GM18498 (cell line): ENCODE results near the gene HAND1.
A peak's percentile ranks its signal among the peaks of the same experiment; 100 is the strongest.

ENCODE experiments used
- ATAC-seq: cut with Tn5 transposase; IDR thresholded peaks from one replicate; pipeline ENCODE4 v1.9.1; 2021; ENCODE audit warnings: mild to moderate bottlenecking, moderate library complexity; ENCODE audit not compliant: unreplicated experiment

Gene HAND1

GRCh38 chr5:154461531-154461930, 16.5 kb downstream of the HAND1 start:
- no peak for ATAC-seq

GRCh38 chr5:154460172-154460571, 17.9 kb downstream of the HAND1 start:
- no peak for ATAC-seq

- no peak for ATAC-seq
These were observed 19.0 kb downstream of the HAND1 start for GRCh38 chr5:154459015-154459414.

GRCh38 chr5:154456540-154456939, 21.5 kb downstream of the HAND1 start:
- ATAC-seq = no peak

GRCh38 chr5:154455585-154455984, 22.4 kb downstream of the HAND1 start:
- ATAC-seq = no peak

- ATAC-seq = no peak
These were observed 26.1 kb downstream of the HAND1 start for GRCh38 chr5:154451957-154452356.

GRCh38 chr5:154449786-154450185, 28.2 kb downstream of the HAND1 start:
- no peak for ATAC-seq

GRCh38 chr5:154447089-154447725, 30.8 kb downstream of the HAND1 start:
- no peak for ATAC-seq

GRCh38 chr5:154446195-154447088, 31.6 kb downstream of the HAND1 start:
- ATAC-seq = peak; percentile 18

- ATAC-seq = peak; percentile 96
These were observed 32.4 kb downstream of the HAND1 start, which contains the start of gene SAP30L for GRCh38 chr5:154445422-154446194. TSS of gene SAP30L (plus strand) at chr5:154445997. CDS start at chr5:154446605, 608 bp downstream.

GRCh38 chr5:154444556-154445421, 33.2 kb downstream of the HAND1 start:
- peak; percentile 11 for ATAC-seq

- ATAC-seq = no peak
These were observed 35.2 kb downstream of the HAND1 start for GRCh38 chr5:154442801-154443200.

GRCh38 chr5:154440540-154440939, 37.5 kb downstream of the HAND1 start:
- no peak for ATAC-seq

- ATAC-seq = no peak
These were observed 40.6 kb downstream of the HAND1 start for GRCh38 chr5:154437281-154437965.

GRCh38 chr5:154435226-154435625, 42.8 kb downstream of the HAND1 start:
- no peak for ATAC-seq

GRCh38 chr5:154430961-154431630, 46.9 kb downstream of the HAND1 start:
- no peak for ATAC-seq

GRCh38 chr5:154430466-154430865, 47.6 kb downstream of the HAND1 start:
- no peak for ATAC-seq

GRCh38 chr5:154429341-154429740, 48.7 kb downstream of the HAND1 start:
- ATAC-seq = no peak

GRCh38 chr5:154428208-154428607, 49.8 kb downstream of the HAND1 start:
- ATAC-seq = no peak
